ENCODE results near the gene NHLRC3.
A peak's percentile ranks its signal among the peaks of the same experiment; 100 is the strongest.

The NHLRC3 gene

GRCh38 chr13:39034085-39034484, 4.2 kb upstream of the NHLRC3 start:
- no peak overlapping the region for H3K4me3 ChIP-seq (ENCODE audit: low read depth, low read length)
- no peak for TF ChIP-seq CTCF (IDR thresholded peaks at IDR 0.05; ENCODE audit: borderline replicate concordance, insufficient read depth, low read depth, low read length)

DNA sequence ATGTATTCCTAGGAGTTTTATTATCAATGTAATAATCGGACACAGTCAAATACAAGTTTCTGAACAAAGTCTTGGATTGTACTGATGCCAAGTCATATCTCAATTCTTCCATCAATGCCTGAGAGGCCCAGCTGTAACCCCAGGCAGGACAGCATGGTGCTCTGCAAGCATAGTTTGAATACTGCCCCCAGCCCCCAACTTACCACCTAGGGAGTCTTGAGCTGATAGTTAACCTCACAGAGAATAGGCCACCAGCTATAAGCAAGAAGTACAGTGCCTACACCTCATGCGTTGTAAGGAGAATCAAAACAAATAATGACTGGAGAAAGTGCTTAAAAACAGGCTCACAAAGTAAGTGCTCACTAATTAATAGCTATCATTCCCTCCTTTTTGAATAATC, 3.1 kb upstream of the NHLRC3 start:
- H3K4me3 ChIP-seq (ENCODE audit: low read depth, low read length) = peak overlapping the region; percentile 81
- TF ChIP-seq CTCF (IDR thresholded peaks at IDR 0.05; ENCODE audit: borderline replicate concordance, insufficient read depth, low read depth, low read length) = no peak

DNA sequence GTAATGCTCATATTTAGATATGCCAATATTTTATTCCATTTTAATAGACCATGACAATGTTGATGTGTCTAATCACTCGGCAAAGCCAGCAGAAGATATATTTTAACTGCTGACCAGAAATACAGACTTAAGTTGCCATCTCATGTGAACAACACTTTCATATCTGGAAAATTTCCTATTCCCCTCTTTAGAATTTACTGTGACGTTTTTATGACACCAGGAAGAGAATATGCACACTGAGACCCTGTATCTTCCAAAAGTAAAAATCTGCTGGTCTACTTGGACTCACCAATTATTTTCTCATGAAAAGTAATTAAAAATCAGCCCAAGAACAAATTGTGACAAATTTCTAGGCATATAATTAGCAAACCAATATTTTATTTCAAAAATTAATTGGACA, 2.5 kb upstream of the NHLRC3 start:
- no peak for TF ChIP-seq CTCF (IDR thresholded peaks at IDR 0.05; ENCODE audit: borderline replicate concordance, insufficient read depth, low read depth, low read length)
- H3K4me3 ChIP-seq (ENCODE audit: low read depth, low read length) = peak overlapping the region; percentile 81

DNA sequence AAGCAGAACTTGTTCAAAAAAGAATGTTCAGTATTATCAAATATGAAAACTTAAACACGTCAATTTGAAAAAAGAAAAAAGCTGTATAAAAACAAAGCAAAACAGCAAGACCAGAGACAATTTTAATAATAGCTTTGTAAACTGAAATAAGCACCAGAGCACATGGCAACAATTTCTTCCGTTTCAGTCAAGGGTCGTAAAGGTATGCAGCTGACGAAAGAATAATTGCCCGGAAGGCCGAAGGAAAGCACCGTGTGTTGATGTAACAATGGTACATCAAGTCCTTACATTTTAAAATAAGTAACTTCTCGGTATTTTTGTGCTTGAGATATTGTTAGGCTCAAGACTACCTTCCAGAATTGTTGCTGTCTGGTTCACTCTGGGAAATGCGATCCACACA, 2.0 kb upstream of the NHLRC3 start:
- H3K4me3 ChIP-seq (ENCODE audit: low read depth, low read length) = peak overlapping the region; percentile 81
- no peak for TF ChIP-seq CTCF (IDR thresholded peaks at IDR 0.05; ENCODE audit: borderline replicate concordance, insufficient read depth, low read depth, low read length)

- no peak for TF ChIP-seq CTCF (IDR thresholded peaks at IDR 0.05; ENCODE audit: borderline replicate concordance, insufficient read depth, low read depth, low read length)
- H3K4me3 ChIP-seq (ENCODE audit: low read depth, low read length) = peak overlapping the region; percentile 81
Measured at GRCh38 chr13:39037410-39037879, 811 bp upstream of the NHLRC3 start.

DNA sequence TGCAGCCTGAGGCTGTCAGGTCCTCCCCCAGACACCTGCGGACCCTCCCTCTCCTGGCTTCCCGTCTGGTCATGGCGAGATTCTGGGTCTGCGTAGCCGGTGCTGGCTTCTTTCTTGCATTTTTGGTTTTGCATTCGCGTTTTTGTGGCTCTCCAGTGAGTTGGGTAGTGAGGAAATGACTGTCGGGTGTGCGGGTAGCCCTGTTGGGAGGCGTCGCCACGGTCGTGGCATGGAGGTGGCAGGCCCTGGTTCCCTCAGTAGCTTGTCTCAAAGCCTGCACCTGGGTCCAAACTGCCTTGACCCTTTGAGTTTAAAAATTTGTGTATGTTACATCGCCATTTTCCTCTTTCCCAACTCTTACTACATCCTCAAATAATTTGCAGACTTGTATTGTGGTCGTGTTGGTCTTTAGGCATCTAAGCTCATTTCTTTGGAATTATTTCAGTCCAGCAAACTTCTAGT, 344 bp downstream of the NHLRC3 start:
- H3K4me3 ChIP-seq (ENCODE audit: low read depth, low read length) = peak overlapping the region; percentile 81
- no peak for TF ChIP-seq CTCF (IDR thresholded peaks at IDR 0.05; ENCODE audit: borderline replicate concordance, insufficient read depth, low read depth, low read length)

- TF ChIP-seq CTCF (IDR thresholded peaks at IDR 0.05; ENCODE audit: borderline replicate concordance, insufficient read depth, low read depth, low read length) = no peak
- H3K4me3 ChIP-seq (ENCODE audit: low read depth, low read length) = peak overlapping the region; percentile 81
Measured at GRCh38 chr13:39039041-39039440, 785 bp downstream of the NHLRC3 start.

Data from GM12875 (cell line).